SHP77 (cell line): ENCODE measurements around the gene MARK3.
"Not testable (repeated sequence)": the region's sequence is repeated elsewhere in the genome, so short reads cannot be mapped to it uniquely, and the experiment has no call there.

ENCODE experiments used
- DNase-seq, 2 experiments: peaks; one replicate each; lab custom pipeline; 2025; lab: John Stamatoyannopoulos, UW

The MARK3 gene

GRCh38 chr14:103492156-103492925 lies 107.1 kb downstream of the MARK3 start:
- DNase-seq: no peak

GRCh38 chr14:103495854-103496253 lies 110.6 kb downstream of the MARK3 start:
- DNase-seq: no peak

- no peak for DNase-seq
These were observed 111.6 kb downstream of the MARK3 start for GRCh38 chr14:103496776-103497175.

- no peak for DNase-seq
These were observed 114.5 kb downstream of the MARK3 start for GRCh38 chr14:103499709-103500108.

- DNase-seq: peak; percentile 53 to 86
These were observed 115.2 kb downstream of the MARK3 start for GRCh38 chr14:103500148-103500990.

GRCh38 chr14:103501041-103501870 lies 116.0 kb downstream of the MARK3 start:
- no peak for DNase-seq

- no peak for DNase-seq
These were observed 116.9 kb downstream of the MARK3 start for GRCh38 chr14:103501921-103502669.

- no peak for DNase-seq
These were observed 117.7 kb downstream of the MARK3 start for GRCh38 chr14:103502877-103503276.

GRCh38 chr14:103503296-103503695 lies 118.1 kb downstream of the MARK3 start:
- DNase-seq: no peak

GRCh38 chr14:103504991-103505565 lies 119.9 kb downstream of the MARK3 start:
- DNase-seq: no peak

- no peak for DNase-seq
These were observed 122.5 kb downstream of the MARK3 start for GRCh38 chr14:103507751-103508150.

GRCh38 chr14:103508521-103509329 lies 123.5 kb downstream of the MARK3 start:
- DNase-seq: no peak

- no peak for DNase-seq
These were observed 124.9 kb downstream of the MARK3 start for GRCh38 chr14:103509864-103510723.

GRCh38 chr14:103510724-103511693 lies 125.8 kb downstream of the MARK3 start:
- DNase-seq: no peak

- DNase-seq: not testable (repeated sequence)
These were observed 127.0 kb downstream of the MARK3 start for GRCh38 chr14:103512180-103512579.

GRCh38 chr14:103512701-103513611 lies 127.7 kb downstream of the MARK3 start:
- no peak for DNase-seq
